Liver (tissue), 3 donors: ENCODE data around the gene PTPRN2.

Experiments used
- FOXA1 ChIP-seq: IDR thresholded peaks from 2 replicates; pipeline ENCODE4 v1.6.1; 2016; ENCODE audit warnings: antibody characterized with exemption
- FOXA2 ChIP-seq: IDR thresholded peaks from 2 replicates; pipeline ENCODE4 v1.6.1; 2016; ENCODE audit warnings: antibody characterized with exemption
- GABPA ChIP-seq, 2 donors: IDR thresholded peaks in 1 of 2; conservative IDR thresholded peaks in 1 of 2; 2 replicates each; pipeline ENCODE4 v1.6.1; 2016; ENCODE audit warnings: antibody characterized with exemption in 2 of 2, mild to moderate bottlenecking in 1 of 2, moderate library complexity in 1 of 2
- HNF4A ChIP-seq, 2 donors: conservative IDR thresholded peaks; 2 replicates each; pipeline ENCODE4 v1.6.1; 2016; ENCODE audit warnings: antibody characterized with exemption in 2 of 2, mild to moderate bottlenecking in 2 of 2
- JUND ChIP-seq, 2 donors: IDR thresholded peaks; 2 replicates each; pipeline ENCODE4 v1.6.1; 2016; ENCODE audit warnings: antibody characterized with exemption in 2 of 2
- RAD21 ChIP-seq, 2 donors: IDR thresholded peaks; 2 replicates each; pipeline ENCODE4 v1.6.1; 2016; ENCODE audit warnings: antibody characterized with exemption in 2 of 2, mild to moderate bottlenecking in 2 of 2
- RXRA ChIP-seq, 2 donors: IDR thresholded peaks; 2 replicates each; pipeline ENCODE4 v1.6.1; 2017 to 2018; ENCODE audit warnings: antibody characterized with exemption in 2 of 2, mild to moderate bottlenecking in 1 of 2
- SP1 ChIP-seq: IDR thresholded peaks from 2 replicates; pipeline ENCODE4 v1.6.1; 2018; ENCODE audit warnings: antibody characterized with exemption, mild to moderate bottlenecking
- TAF1 ChIP-seq: conservative IDR thresholded peaks from 2 replicates; pipeline ENCODE4 v1.6.1; 2016; ENCODE audit warnings: antibody characterized with exemption, mild to moderate bottlenecking
- YY1 ChIP-seq: IDR thresholded peaks from 2 replicates; pipeline ENCODE4 v1.6.1; 2016; ENCODE audit warnings: antibody characterized with exemption, mild to moderate bottlenecking
- ZBTB33 ChIP-seq: IDR thresholded peaks from 2 replicates; pipeline ENCODE4 v1.6.1; 2016; ENCODE audit warnings: antibody characterized with exemption
- TF ChIP-seq, protein P1 (sequence below): fragments of 150-350 bp; IDR thresholded peaks from 2 replicates; pipeline ENCODE4 v1.5.1; 2017; ENCODE audit warnings: improper control_type of control experiment, low read depth, low read length; ENCODE audit not compliant: missing input control
- TF ChIP-seq, protein P2 (sequence below): IDR thresholded peaks from 2 replicates; pipeline ENCODE4 v1.6.1; 2016; ENCODE audit warnings: antibody characterized with exemption
- donor health status: healthy.
- donor health status: healthy.

DNA sequence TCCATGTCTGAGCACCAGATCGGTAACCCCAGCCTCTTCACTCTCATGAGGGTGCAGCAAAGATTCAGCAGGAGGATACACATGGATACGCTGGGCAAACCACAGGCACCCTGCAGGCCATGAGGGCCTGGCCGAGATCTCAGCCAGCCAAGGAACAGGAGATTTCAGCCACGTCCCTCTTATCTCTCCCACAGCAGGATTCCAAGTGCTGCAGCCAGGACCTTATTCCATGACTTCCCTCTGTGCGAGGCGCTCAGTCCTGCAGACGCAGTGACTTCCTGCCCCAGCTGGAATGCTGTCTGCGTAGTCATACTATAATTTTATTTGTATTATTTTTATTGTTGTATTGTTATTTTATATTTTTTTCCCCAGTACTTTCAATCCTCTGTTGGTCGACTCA, 66.8 kb downstream of the PTPRN2 start:
- TF ChIP-seq, protein P1, sequence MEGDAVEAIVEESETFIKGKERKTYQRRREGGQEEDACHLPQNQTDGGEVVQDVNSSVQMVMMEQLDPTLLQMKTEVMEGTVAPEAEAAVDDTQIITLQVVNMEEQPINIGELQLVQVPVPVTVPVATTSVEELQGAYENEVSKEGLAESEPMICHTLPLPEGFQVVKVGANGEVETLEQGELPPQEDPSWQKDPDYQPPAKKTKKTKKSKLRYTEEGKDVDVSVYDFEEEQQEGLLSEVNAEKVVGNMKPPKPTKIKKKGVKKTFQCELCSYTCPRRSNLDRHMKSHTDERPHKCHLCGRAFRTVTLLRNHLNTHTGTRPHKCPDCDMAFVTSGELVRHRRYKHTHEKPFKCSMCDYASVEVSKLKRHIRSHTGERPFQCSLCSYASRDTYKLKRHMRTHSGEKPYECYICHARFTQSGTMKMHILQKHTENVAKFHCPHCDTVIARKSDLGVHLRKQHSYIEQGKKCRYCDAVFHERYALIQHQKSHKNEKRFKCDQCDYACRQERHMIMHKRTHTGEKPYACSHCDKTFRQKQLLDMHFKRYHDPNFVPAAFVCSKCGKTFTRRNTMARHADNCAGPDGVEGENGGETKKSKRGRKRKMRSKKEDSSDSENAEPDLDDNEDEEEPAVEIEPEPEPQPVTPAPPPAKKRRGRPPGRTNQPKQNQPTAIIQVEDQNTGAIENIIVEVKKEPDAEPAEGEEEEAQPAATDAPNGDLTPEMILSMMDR = no peak
- TF ChIP-seq YY1 (no peak), SP1 (no peak), TAF1 (no peak), FOXA1 (no peak), FOXA2 (no peak), GABPA (IDR thresholded peaks at IDR 0.05 in 1 of 2, conservative IDR thresholded peaks at IDR 0.05 in 1 of 2) (no peak), RAD21 (IDR thresholded peaks at IDR 0.05) (no peak), HNF4A (conservative IDR thresholded peaks at IDR 0.05) (no peak), ZBTB33 (no peak), JUND (IDR thresholded peaks at IDR 0.05) (no peak), RXRA (IDR thresholded peaks at IDR 0.05) (no peak)
- TF ChIP-seq, protein P2, sequence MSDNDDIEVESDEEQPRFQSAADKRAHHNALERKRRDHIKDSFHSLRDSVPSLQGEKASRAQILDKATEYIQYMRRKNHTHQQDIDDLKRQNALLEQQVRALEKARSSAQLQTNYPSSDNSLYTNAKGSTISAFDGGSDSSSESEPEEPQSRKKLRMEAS = no peak
